Adipose tissue (tissue), 3 donors: ENCODE measurements around the gene PAAF1. TPM values are rescaled to one million over a fixed set of nuclear protein-coding genes. Genes with fewer than 3 reads are reported as not detected.

ENCODE experiments used
- H3K27ac ChIP-seq: one replicate; pipeline ENCODE4 v1.5.1; 2013; ENCODE audit warnings: low read depth, low read length
- WGBS, 3 donors: extraction: QIAGEN DNeasy Blood & Tissue Kit; methylation state at CpG; one replicate each; pipeline ENCODE4 v1.1.7; 2013; 5-methylcytosine and 5-hydroxymethylcytosine counted together
- polyA plus RNA-seq, 3 donors: library from polyadenylated mRNA; stranded (reverse); fragments of 200-250 nt; gene quantifications; one replicate each; pipeline ENCODE4 v1.2.3, GENCODE V29; 2013
- donor health status: healthy with polysubstance abuse.
- donor health status: Bipolar disorder and iron deficiency.
- donor health status: healthy.

The PAAF1 gene
- polyA plus RNA-seq, 3 donors = 10.7 to 12.4 (median 11.1) TPM

DNA sequence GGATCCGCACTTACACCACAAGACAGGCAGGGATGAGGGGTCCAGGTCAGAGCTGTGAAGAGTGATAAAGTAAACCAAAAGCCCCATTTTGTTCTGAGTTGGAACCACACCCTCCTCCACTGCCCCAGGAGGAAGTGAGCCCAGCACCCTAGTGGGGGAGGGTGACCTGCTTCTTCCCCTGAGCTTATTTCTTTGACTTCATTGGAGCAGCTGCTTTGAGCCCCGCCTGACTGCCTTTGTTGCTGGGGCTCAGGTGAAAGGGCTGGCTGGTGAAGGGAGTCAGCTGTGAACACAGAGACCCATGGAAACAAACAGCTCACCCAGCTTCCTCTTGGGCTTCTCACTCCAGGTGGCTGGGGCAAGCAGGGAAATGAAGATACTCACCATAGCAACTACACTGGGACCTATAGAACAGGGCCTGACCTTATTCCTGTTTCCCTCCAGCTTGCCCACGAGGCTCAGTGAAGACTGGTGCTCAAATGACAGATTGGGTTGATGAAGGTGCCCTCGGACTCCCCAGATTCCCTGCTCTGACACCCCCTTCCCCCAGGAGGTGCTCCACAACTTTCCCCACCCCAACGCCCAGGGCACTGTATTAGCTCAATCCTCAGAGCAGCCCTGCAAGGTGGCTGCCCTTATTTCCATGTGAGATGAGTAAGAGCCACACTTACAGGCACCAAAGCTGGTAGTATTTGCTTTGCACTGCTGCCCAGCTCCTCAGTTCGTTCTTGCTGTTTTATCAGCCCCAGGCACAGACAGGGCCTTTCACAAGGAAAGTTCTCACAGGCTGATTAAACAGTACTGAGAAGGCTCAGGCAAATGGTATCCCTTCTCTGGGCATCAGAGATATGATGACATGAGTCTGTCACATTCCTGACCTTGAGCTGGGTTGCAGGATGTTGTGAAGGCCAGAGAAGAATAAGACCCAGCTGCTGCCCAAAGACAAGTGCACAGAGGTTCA is 103.5 kb downstream of the PAAF1 start:
- WGBS, 3 donors = 45 to 58% (median 49%) methylated on average over 6 of the region's 6 CpGs

More for the DNA sequence above, 103.5 kb downstream of the PAAF1 start:
- H3K27ac ChIP-seq = no peak overlapping the region

Other genes with a start within 250 kb of the PAAF1 start
- gene PLEKHB1, start 230.4 kb upstream of the PAAF1 start, polyA plus RNA-seq = 1 to 10 TPM; 1.1 to 5.7 (median 2.5) TPM
- 10 to 100 TPM; 28.9 to 80.1 (median 48.1) TPM for gene RAB6A, start 115.9 kb upstream of the PAAF1 start, polyA plus RNA-seq
- 10 to 100 TPM; 18.0 to 42.7 (median 22.1) TPM for gene MRPL48, start 89.1 kb upstream of the PAAF1 start, polyA plus RNA-seq
- 10 to 100 TPM; 41.5 to 79.7 (median 61.9) TPM for gene COA4, start 153 bp upstream of the PAAF1 start, polyA plus RNA-seq
- under 1 TPM in 1 of 3 donors, not detected in 2; 0.51 TPM for gene DNAJB13, start 74.0 kb downstream of the PAAF1 start, polyA plus RNA-seq
- 10 to 100 TPM; 21.4 to 86.4 (median 72.2) TPM for gene UCP2, start 105.8 kb downstream of the PAAF1 start, polyA plus RNA-seq
- gene UCP3, start 132.1 kb downstream of the PAAF1 start, polyA plus RNA-seq = under 1 TPM; 0.48 to 0.80 (median 0.67) TPM